K562 (cell line): Measurements from ENCODE around the gene CDX1. TPM values are rescaled to one million over a fixed set of nuclear protein-coding genes. Genes with fewer than 3 reads are reported as not detected.
A peak's percentile ranks its signal among the peaks of the same experiment; 100 is the strongest.

Experiments used
- ATAC-seq: fragments of 200-7000 bp; cut with Tn5 transposase; 3 replicates; pipeline ENCODE4 v1.9.1; 2020; ENCODE audit warnings: moderate library complexity
- BruUV-seq: library from RNA; stranded (reverse); fragments of 400-500 nt; replicated peaks from 2 replicates; lab custom pipeline; 2021; lab: Mats Ljungman, UMichigan
- CTCF ChIA-PET: fragments of 300-600 bp; formaldehyde crosslinking; extraction: SDS; loops from one replicate; lab custom pipeline; 2021; ENCODE audit warnings: low intra/inter-chr PET ratio; lab: Yijun Ruan, JAX
- POLR2A ChIA-PET: fragments of 300-600, 350-650 bp; sonication (Branson Sonifier 250); formaldehyde crosslinking; extraction: SDS; loops from one replicate; lab custom pipeline; 2021; ENCODE audit warnings: antibody characterized with exemption, inconsistent platforms; lab: Yijun Ruan, JAX
- DNase-seq, 4 experiments: peaks; one replicate each; pipeline versions ENCODE4 v3.0.0 to v3.0.0-alpha.2; 2011 to 2018; ENCODE audit warnings: low spot score in 3 of 4, mixed read lengths in 3 of 4; ENCODE audit errors: extremely low read depth in 1 of 4
- FAIRE-seq: peaks from 2 replicates; lab custom pipeline; 2011; peaks lifted over from hg19 to GRCh38; lab: Jason Lieb, UNC
- H2AFZ ChIP-seq: 2 replicates; pipeline ENCODE4 v1.6.0; 2011; ENCODE audit warnings: low read depth, low read length, control low read depth, inconsistent platforms
- H3K27ac ChIP-seq: fragments of 200-600 bp; 3 replicates; pipeline ENCODE4 v1.8.0; 2011; ENCODE audit warnings: low read depth, mild to moderate bottlenecking, control low read depth, inconsistent platforms, low read length, moderate library complexity, mixed read lengths; ENCODE audit errors: extremely low read depth
- H3K27me3 ChIP-seq, 2 experiments: fragments of 300-600 bp in 1 of 2; 2 replicates in 1 of 2; 3 replicates in 1 of 2; pipeline versions ENCODE4 v1.6.0 to v1.8.0; 2011; ENCODE audit warnings: inconsistent platforms in 2 of 2, low read length in 2 of 2, mild to moderate bottlenecking in 1 of 2, mixed read lengths in 1 of 2, moderate library complexity in 1 of 2; ENCODE audit not compliant: control insufficient read depth in 2 of 2, insufficient read depth in 2 of 2
- H3K36me3 ChIP-seq: fragments of 300-600 bp; 3 replicates; pipeline ENCODE4 v1.8.0; 2011; ENCODE audit warnings: mild to moderate bottlenecking, low read length, inconsistent platforms; ENCODE audit not compliant: control insufficient read depth, insufficient read depth
- H3K4me1 ChIP-seq, 2 experiments: fragments of 200-600 bp in 1 of 2; replicated peaks in 1 of 2; 2 replicates in 1 of 2; 3 replicates in 1 of 2; pipeline versions ENCODE4 v1.5.1 to v1.8.0; 2011; ENCODE audit warnings: inconsistent platforms in 2 of 2, low read length in 2 of 2, mild to moderate bottlenecking in 1 of 2, mixed read lengths in 1 of 2, moderate library complexity in 1 of 2; ENCODE audit not compliant: control insufficient read depth in 2 of 2, insufficient read depth in 2 of 2
- H3K4me2 ChIP-seq: 2 replicates; pipeline ENCODE4 v1.6.1; 2011; ENCODE audit warnings: low read length, control low read depth, inconsistent platforms, mixed read lengths; ENCODE audit not compliant: insufficient read depth
- H3K4me3 ChIP-seq: fragments of 200-600 bp; sonication (generic), shearing (Covaris generic); 2 replicates; pipeline ENCODE4 v1.5.1; 2016; ENCODE audit warnings: control low read depth, inconsistent platforms
- H3K79me2 ChIP-seq: fragments of 200-600 bp; 3 replicates; pipeline ENCODE4 v1.8.0; 2011; ENCODE audit warnings: low read length, inconsistent platforms; ENCODE audit not compliant: control insufficient read depth, insufficient read depth
- H3K9ac ChIP-seq, 2 experiments: 2 replicates each; pipeline versions ENCODE4 v1.6.0 to v1.6.1; 2011; ENCODE audit warnings: low read depth in 2 of 2, low read length in 2 of 2, control low read depth in 1 of 2, inconsistent platforms in 1 of 2, mild to moderate bottlenecking in 1 of 2, mixed read lengths in 1 of 2; ENCODE audit not compliant: insufficient read depth in 1 of 2
- H3K9me1 ChIP-seq: one replicate; pipeline ENCODE4 v1.6.0; 2011; ENCODE audit warnings: inconsistent platforms, mild to moderate bottlenecking, low read length, moderate library complexity; ENCODE audit not compliant: control insufficient read depth, insufficient read depth
- H3K9me3 ChIP-seq: replicated peaks from 2 replicates; pipeline ENCODE4 v1.5.1; 2011; ENCODE audit warnings: low read depth, low read length, inconsistent platforms; ENCODE audit not compliant: control insufficient read depth, insufficient read depth
- H4K20me1 ChIP-seq: replicated peaks from 2 replicates; pipeline ENCODE4 v1.6.1; 2011; ENCODE audit warnings: low read length, inconsistent platforms, mixed read lengths; ENCODE audit not compliant: control insufficient read depth, insufficient read depth
- ADNP ChIP-seq: fragments of 200-800 bp; sonication (Bioruptor generic); IDR thresholded peaks from 2 replicates; pipeline ENCODE4 v1.6.1; 2016; ENCODE audit warnings: missing genetic modification characterization, missing compliant biosample characterization
- BACH1 ChIP-seq: fragments of 200-800 bp; sonication (Bioruptor generic); IDR thresholded peaks from 2 replicates; pipeline ENCODE4 v1.6.1; 2016; ENCODE audit warnings: missing genetic modification characterization, missing compliant biosample characterization
- CREM ChIP-seq: IDR thresholded peaks from 2 replicates; pipeline ENCODE4 v1.6.1; 2014; ENCODE audit warnings: antibody characterized with exemption, low read depth
- EGR1 ChIP-seq: fragments of 450-650 bp; conservative IDR thresholded peaks from 2 replicates; pipeline ENCODE4 v1.6.1; 2017; ENCODE audit warnings: mild to moderate bottlenecking
- FOXJ3 ChIP-seq: sonication (generic); formaldehyde crosslinking; IDR thresholded peaks from 2 replicates; pipeline ENCODE4 v1.4.0; 2020; ENCODE audit warnings: mild to moderate bottlenecking, missing genetic modification reagents
- HDAC1 ChIP-seq, 2 experiments: fragments of 450-650 bp; IDR thresholded peaks; 2 replicates each; pipeline ENCODE4 v1.6.1; 2016 to 2017; ENCODE audit warnings: inconsistent platforms in 1 of 2, mild to moderate bottlenecking in 1 of 2, moderate library complexity in 1 of 2
- HMG20B ChIP-seq: fragments of 250-450 bp; sonication (Bioruptor Pico); IDR thresholded peaks from 2 replicates; pipeline ENCODE4 v1.5.0; 2021; ENCODE audit warnings: mild to moderate bottlenecking
- KDM1A ChIP-seq, 2 experiments: fragments of 450-650 bp; IDR thresholded peaks; 2 replicates each; pipeline ENCODE4 v1.6.1; 2016; ENCODE audit warnings: mild to moderate bottlenecking in 2 of 2
- PRPF4 ChIP-seq: fragments of 200-400 bp; formaldehyde crosslinking; IDR thresholded peaks from one replicate; pipeline ENCODE4 v1.6.1; 2017; ENCODE audit warnings: low read length, low read depth, mild to moderate bottlenecking; ENCODE audit not compliant: insufficient read depth, poor library complexity, severe bottlenecking
- RAD21 ChIP-seq, 2 experiments: fragments of 250-450 bp in 1 of 2; fragments of 450-650 bp in 1 of 2; sonication (Bioruptor Pico) in 1 of 2; formaldehyde crosslinking in 1 of 2; IDR thresholded peaks in 1 of 2; conservative IDR thresholded peaks in 1 of 2; 2 replicates each; pipeline versions ENCODE4 v1.4.0 to v1.8.0; 2020 to 2022; ENCODE audit warnings: mild to moderate bottlenecking in 2 of 2, moderate library complexity in 1 of 2
- RNF2 ChIP-seq: sonication (generic); IDR thresholded peaks from 2 replicates; pipeline ENCODE4 v1.6.1; 2016
- SNRNP70 ChIP-seq: fragments of 200-400 bp; formaldehyde crosslinking; optimal IDR thresholded peaks from 2 replicates; pipeline ENCODE3; 2017; ENCODE audit warnings: low read depth, low read length
- SOX6 ChIP-seq: fragments of 450-650 bp; IDR thresholded peaks from 2 replicates; pipeline ENCODE4 v1.6.1; 2014; ENCODE audit warnings: mild to moderate bottlenecking
- ZFX ChIP-seq: sonication (generic); formaldehyde crosslinking; IDR thresholded peaks from 2 replicates; pipeline ENCODE4 v1.8.0; 2022; ENCODE audit warnings: mild to moderate bottlenecking, missing genetic modification reagents, moderate library complexity
- ZNF707 ChIP-seq: fragments of 250-450 bp; sonication (Bioruptor Pico); conservative IDR thresholded peaks from 2 replicates; pipeline ENCODE4 v1.8.0; 2022; ENCODE audit warnings: inconsistent platforms, mild to moderate bottlenecking, moderate library complexity
- WGBS: fragments of 100-300 bp; shearing (Covaris generic); methylation state at CpG from one replicate; pipeline ENCODE4 v1.1.6; 2016; ENCODE audit warnings: low coverage, mixed read lengths; ENCODE audit not compliant: insufficient coverage; ENCODE audit errors: missing lambda C conversion rate; 5-methylcytosine and 5-hydroxymethylcytosine counted together
- in situ Hi-C: fragments of 300-500 bp; cut with MboI; formaldehyde crosslinking; loops from 4 replicates; pipeline ENCODE4 v1.15.0; 2018; ENCODE audit warnings: inconsistent platforms, mixed read lengths
- intact Hi-C: fragments of 100-400 bp; cut with micrococcal nuclease; formaldehyde crosslinking; loops from 2 replicates; pipeline ENCODE4 v1.14.2; 2022
- polyA plus RNA-seq, 8 experiments: library from polyadenylated mRNA; depleted of rRNA in 4 of 8; stranded (reverse) in 5 of 8; unstranded in 3 of 8; fragments of >200 nt; fragmentation: Nextera tagmentation in 2 of 8; fragmentation: Illumina TruSeq in 1 of 8; extraction: Ambion mirVana in 2 of 8; extraction: Trizol in 1 of 8; gene quantifications; 2 replicates each; pipeline versions ENCODE4 v1.2.1 to v1.2.3, GENCODE V29; 2011 to 2014; ENCODE audit warnings: inconsistent platforms in 1 of 8, missing spikeins in 1 of 8
- total RNA-seq, 7 experiments: library from RNA; depleted of rRNA in 6 of 7; stranded (reverse); fragments of >200 nt in 6 of 7; fragmentation: Illumina TruSeq in 2 of 7; extraction: Trizol in 2 of 7; gene quantifications; 2 replicates each; pipeline versions ENCODE4 v1.2.1 to v1.2.3, GENCODE V29; 2011 to 2021; ENCODE audit warnings: low replicate concordance in 1 of 7
- TF ChIP-seq, protein P1 (sequence below): fragments of 450-650 bp; IDR thresholded peaks from 2 replicates; pipeline ENCODE4 v1.6.1; 2016; ENCODE audit warnings: mild to moderate bottlenecking

Gene CDX1
- total and polyA plus RNA-seq, 9 of the 15 experiments (the other 6 are each of a cell fraction or from before 2014, with no cell fraction given) = 0.06 to 0.16 TPM; not detected in 7

DNA sequence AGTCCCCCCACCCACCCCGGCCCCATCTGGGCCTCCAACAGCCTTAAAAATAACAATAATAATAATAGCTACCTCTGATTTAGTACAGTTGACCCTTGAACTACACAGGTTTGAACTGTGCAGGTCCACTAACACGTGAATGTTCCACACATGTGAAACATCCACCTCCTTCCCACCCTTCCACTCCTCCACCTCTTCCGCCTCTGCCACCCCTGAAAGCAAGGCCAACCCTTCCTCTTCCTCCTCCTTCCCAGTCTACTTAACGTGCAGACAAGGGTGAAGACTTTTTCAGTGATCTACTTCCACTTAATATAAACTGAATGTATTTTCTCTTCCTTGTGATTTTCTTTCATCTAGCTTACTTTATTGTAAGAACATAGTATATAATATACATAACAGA is 21.7 kb upstream of the CDX1 start:
- peak overlapping the region; percentile 75 for H2AFZ ChIP-seq
- peaks cover 0 to 10% of the 10 kb centered on the region in 2 experiments; a peak in 1 of 5 replicates for H3K27me3 ChIP-seq
- H3K79me2 ChIP-seq = no peaks in the 10 kb centered on the region
- H3K36me3 ChIP-seq = no peaks in the 10 kb centered on the region
- no peak overlapping the region for H3K9ac ChIP-seq
- FAIRE-seq (no peak), DNase-seq (no peak), ATAC-seq (no peak)
- 41% methylated on average over 3 of the region's 4 CpGs for WGBS
- no peaks in the 10 kb centered on the region for H4K20me1 ChIP-seq
- H3K4me3 ChIP-seq = no peak overlapping the region
- ChIA-PET POLR2A (interaction anchor here (0.7 to 1.5 kb wide), 4 partner anchors 8 to 915 kb away, joined by 3 to 8 read pairs (median 3); no protein-coding TSS in a partner anchor), CTCF (no interaction called here)
- no peak overlapping the region for H3K27ac ChIP-seq
- no peak for TF ChIP-seq SOX6
- peak; percentile 18; the same call in 1 of the 2 replicates for TF ChIP-seq EGR1
- no peaks in the 10 kb centered on the region for H3K9me3 ChIP-seq
- no peak overlapping the region for H3K4me2 ChIP-seq
- in situ Hi-C loops (no loop called here), intact Hi-C loops (no loop called here)
- H3K9me1 ChIP-seq = no peaks in the 10 kb centered on the region
- H3K4me1 ChIP-seq = peaks cover 27 to 40% of the 10 kb centered on the region in 2 experiments
- no TSS peak for BruUV-seq

DNA sequence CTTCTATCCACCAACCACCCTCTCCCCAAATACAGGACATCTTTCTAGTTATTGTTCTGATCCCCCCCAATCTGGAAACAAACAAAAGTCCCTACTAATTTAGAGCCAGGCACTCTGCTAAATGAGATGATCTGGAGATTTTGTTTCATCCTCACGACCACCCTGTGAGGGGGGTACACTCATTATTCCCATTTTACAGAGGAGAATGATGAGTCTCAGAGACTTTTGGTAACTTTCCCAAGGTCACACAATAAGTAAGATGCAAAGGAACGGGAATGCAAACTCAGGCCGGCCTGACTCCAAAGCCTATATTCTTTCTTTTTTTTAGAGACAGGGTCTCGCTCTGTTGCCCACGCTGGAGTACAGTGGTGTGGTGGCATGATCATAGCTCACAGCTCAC is 20.3 kb upstream of the CDX1 start:
- peaks cover 27 to 40% of the 10 kb centered on the region in 2 experiments for H3K4me1 ChIP-seq
- in situ Hi-C loops = no loop called here
- H3K27me3 ChIP-seq = peaks cover 6 to 16% of the 10 kb centered on the region in 2 experiments; a peak in 1 of 5 replicates
- no peaks in the 10 kb centered on the region for H3K9me1 ChIP-seq
- intact Hi-C loops = no loop called here
- 35% methylated on average over 5 of the region's 5 CpGs for WGBS
- no peak overlapping the region for H3K27ac ChIP-seq
- H3K9ac ChIP-seq = no peak overlapping the region
- H4K20me1 ChIP-seq = no peaks in the 10 kb centered on the region
- no peak overlapping the region for H3K4me2 ChIP-seq
- no peaks in the 10 kb centered on the region for H3K9me3 ChIP-seq
- no peak for ATAC-seq
- H3K4me3 ChIP-seq = no peak overlapping the region
- H3K79me2 ChIP-seq = no peaks in the 10 kb centered on the region
- CTCF ChIA-PET = no interaction called here
- H2AFZ ChIP-seq = no peak overlapping the region
- BruUV-seq = no TSS peak
- POLR2A ChIA-PET = interaction anchor here (1.5 kb wide), 1 partner anchor 10 kb away, joined by 8 read pairs; no protein-coding TSS in a partner anchor
- FAIRE-seq = no peak
- DNase-seq = no peak
- H3K36me3 ChIP-seq = no peaks in the 10 kb centered on the region
- TF ChIP-seq HMG20B (CRISPR knock-in tag) (no peak), HDAC1 (IDR thresholded peaks at IDR 0.05) (no peak), SNRNP70 (no peak), FOXJ3 (CRISPR knock-in tag) (no peak), ADNP (tag) (peak; percentile 27; the same call in 1 of the 2 replicates), ZFX (CRISPR knock-in tag) (no peak), RNF2 (no peak), CREM (no peak), BACH1 (tag) (no peak), PRPF4 (no peak), KDM1A (IDR thresholded peaks at IDR 0.05) (no peak), ZNF707 (CRISPR knock-in tag) (no peak), RAD21 (CRISPR knock-in tag; conservative IDR thresholded peaks at IDR 0.05 in 1 of 2, IDR thresholded peaks at IDR 0.05 in 1 of 2) (no peak)
- TF ChIP-seq, protein P1, sequence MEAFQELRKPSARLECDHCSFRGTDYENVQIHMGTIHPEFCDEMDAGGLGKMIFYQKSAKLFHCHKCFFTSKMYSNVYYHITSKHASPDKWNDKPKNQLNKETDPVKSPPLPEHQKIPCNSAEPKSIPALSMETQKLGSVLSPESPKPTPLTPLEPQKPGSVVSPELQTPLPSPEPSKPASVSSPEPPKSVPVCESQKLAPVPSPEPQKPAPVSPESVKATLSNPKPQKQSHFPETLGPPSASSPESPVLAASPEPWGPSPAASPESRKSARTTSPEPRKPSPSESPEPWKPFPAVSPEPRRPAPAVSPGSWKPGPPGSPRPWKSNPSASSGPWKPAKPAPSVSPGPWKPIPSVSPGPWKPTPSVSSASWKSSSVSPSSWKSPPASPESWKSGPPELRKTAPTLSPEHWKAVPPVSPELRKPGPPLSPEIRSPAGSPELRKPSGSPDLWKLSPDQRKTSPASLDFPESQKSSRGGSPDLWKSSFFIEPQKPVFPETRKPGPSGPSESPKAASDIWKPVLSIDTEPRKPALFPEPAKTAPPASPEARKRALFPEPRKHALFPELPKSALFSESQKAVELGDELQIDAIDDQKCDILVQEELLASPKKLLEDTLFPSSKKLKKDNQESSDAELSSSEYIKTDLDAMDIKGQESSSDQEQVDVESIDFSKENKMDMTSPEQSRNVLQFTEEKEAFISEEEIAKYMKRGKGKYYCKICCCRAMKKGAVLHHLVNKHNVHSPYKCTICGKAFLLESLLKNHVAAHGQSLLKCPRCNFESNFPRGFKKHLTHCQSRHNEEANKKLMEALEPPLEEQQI = no peak
